Pancreas (tissue), 10 donors: Measurements from ENCODE around the gene RNF152. TPM values are rescaled to one million over a fixed set of nuclear protein-coding genes. Genes with fewer than 3 reads are reported as not detected.

ENCODE experiments used
- ATAC-seq, 4 donors: fragments of 200-7000 bp; cut with Tn5 transposase; one replicate each; pipeline versions ENCODE4 v1.8.0 to v1.9.1; 2020; ENCODE audit warnings: mild to moderate bottlenecking in 4 of 4, moderate library complexity in 4 of 4
- DNase-seq, 6 donors: peaks; one replicate each; pipeline ENCODE4 v3.0.0-alpha.2; 2020
- FAIRE-seq: peaks from 2 replicates; lab custom pipeline; 2012; peaks lifted over from hg19 to GRCh38; lab: Jason Lieb, UNC
- H3K27ac ChIP-seq, 4 donors: fragments of 200-600 bp; sonication (generic); 1 replicate in 3 of 4; 2 replicates in 1 of 4; pipeline versions ENCODE4 v1.5.0 to v1.8.0; 2020
- H3K27me3 ChIP-seq, 4 donors: fragments of 200-600 bp; one replicate each; pipeline ENCODE4 v1.8.0; 2021
- H3K36me3 ChIP-seq, 3 donors: fragments of 200-600 bp; sonication (generic) in 1 of 3; one replicate each; pipeline versions ENCODE4 v1.5.0 to v1.8.0; 2020 to 2021
- H3K4me1 ChIP-seq, 3 donors: fragments of 200-600 bp; one replicate each; pipeline ENCODE4 v1.8.0; 2021
- H3K4me3 ChIP-seq, 4 donors: fragments of 200-600 bp; sonication (generic) in 2 of 4; one replicate each; pipeline versions ENCODE4 v1.5.0 to v1.8.0; 2020 to 2021
- H3K9me3 ChIP-seq, 4 donors: fragments of 200-600 bp; one replicate each; pipeline ENCODE4 v1.8.0; 2021
- WGBS, 2 donors: extraction: QIAGEN DNeasy Blood & Tissue Kit; methylation state at CpG; one replicate each; pipeline ENCODE4 v1.1.7; 2013; 5-methylcytosine and 5-hydroxymethylcytosine counted together
- intact Hi-C, 3 donors: fragments of 100-400 bp; cut with DNase I; formaldehyde crosslinking; loops; one replicate each; pipeline versions ENCODE4 v1.11.1 to v1.14.2; 2022
- polyA plus RNA-seq, 2 donors: library from polyadenylated mRNA; stranded (reverse); fragments of 200-250 nt; gene quantifications; one replicate each; pipeline ENCODE4 v1.2.3, GENCODE V29; 2013
- total RNA-seq, 6 donors: library from RNA; stranded (reverse); fragmentation: NEBNext Ultra II Directional in 4 of 6; extraction: Animal tissue kit (Norgen Biotek cat#: 25700) in 4 of 6; gene quantifications; one replicate each; pipeline versions ENCODE4 v1.2.1 to v1.2.4, GENCODE V29; 2021 to 2023
- TF ChIP-seq, protein P1 (sequence below), 4 donors: fragments of 200-600 bp; sonication (generic) in 3 of 4; IDR thresholded peaks; one replicate each; pipeline versions ENCODE4 v1.5.0 to v1.8.0; 2021; ENCODE audit warnings: antibody characterized with exemption in 4 of 4
- donor health status: healthy with polysubstance abuse.
- donor health status: DM: no; HTN: no; CAD: no; lungs with moderate emphysema.
- donor health status: DM: no; HTN: no; CAD: no.
- donor health status: control.
- donor health status: control.
- donor health status: Bipolar disorder and iron deficiency.
- donor health status: DM: yes; HTN: yes; CAD: no.
- donor health status: DM: no; HTN: no; CAD: no.
- donor health status: DM: no; HTN: no; CAD: no.
- donor health status: DM: yes; HTN: yes; CAD: no.

RNF152 gene
- total and polyA plus RNA-seq, 8 donors, result 0.91 to 7.2 (median 4.8) TPM

DNA sequence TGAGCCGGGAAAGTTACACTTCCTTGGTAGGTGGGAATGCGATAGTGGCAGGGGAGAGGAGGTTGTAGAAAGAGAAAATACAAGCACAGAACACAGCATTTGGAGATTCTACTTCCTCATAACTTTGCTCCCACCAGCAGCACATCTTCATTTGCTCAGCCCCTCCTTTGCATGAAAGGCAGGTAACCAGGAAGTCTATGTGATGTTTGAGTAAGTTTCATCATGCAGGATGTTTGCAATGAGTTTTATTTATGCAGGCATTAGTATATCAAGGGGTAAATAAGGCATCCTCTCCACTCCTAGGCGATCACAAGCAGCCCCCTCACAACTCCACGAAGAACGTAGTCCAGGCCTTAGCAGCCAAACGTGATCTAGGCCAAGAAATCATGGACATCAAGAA is 5.0 kb downstream of the RNF152 start:
- DNase-seq, result no peak
- Histone ChIP-seq H3K27ac (no peak overlapping the region), H3K9me3 (no peaks in the 10 kb centered on the region), H3K4me3 (no peak overlapping the region), H3K36me3 (no peaks in the 10 kb centered on the region), H3K27me3 (no peaks in the 10 kb centered on the region), H3K4me1 (no peaks in the 10 kb centered on the region)
- intact Hi-C loops, result no loop called here
- 70 to 84% methylated on average over 6 of the region's 6 CpGs for WGBS, 2 donors
- TF ChIP-seq, protein P1, sequence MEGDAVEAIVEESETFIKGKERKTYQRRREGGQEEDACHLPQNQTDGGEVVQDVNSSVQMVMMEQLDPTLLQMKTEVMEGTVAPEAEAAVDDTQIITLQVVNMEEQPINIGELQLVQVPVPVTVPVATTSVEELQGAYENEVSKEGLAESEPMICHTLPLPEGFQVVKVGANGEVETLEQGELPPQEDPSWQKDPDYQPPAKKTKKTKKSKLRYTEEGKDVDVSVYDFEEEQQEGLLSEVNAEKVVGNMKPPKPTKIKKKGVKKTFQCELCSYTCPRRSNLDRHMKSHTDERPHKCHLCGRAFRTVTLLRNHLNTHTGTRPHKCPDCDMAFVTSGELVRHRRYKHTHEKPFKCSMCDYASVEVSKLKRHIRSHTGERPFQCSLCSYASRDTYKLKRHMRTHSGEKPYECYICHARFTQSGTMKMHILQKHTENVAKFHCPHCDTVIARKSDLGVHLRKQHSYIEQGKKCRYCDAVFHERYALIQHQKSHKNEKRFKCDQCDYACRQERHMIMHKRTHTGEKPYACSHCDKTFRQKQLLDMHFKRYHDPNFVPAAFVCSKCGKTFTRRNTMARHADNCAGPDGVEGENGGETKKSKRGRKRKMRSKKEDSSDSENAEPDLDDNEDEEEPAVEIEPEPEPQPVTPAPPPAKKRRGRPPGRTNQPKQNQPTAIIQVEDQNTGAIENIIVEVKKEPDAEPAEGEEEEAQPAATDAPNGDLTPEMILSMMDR (IDR thresholded peaks at IDR 0.05), result no peak
- no peak for FAIRE-seq
- no peak for ATAC-seq

DNA sequence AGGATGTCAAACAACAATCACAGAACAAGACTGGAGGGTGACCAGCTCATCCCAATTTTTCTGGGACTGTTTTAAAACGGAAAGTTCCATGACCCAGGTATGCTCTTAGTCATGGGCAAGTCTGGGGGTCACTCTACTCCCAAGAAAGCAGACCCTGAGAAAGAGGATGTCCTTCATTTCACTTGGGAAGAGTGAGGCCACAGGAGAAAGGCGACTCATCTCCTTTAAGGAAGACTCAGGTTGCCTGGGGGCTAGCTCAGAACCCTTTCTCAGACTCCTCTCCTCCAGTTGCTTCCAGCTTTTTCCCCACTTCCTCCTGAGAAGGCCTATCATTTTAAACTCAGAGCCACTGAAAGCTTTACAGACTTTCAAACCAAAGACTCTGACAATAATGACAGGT is 9.3 kb downstream of the RNF152 start:
- Histone ChIP-seq H3K36me3 (no peaks in the 10 kb centered on the region), H3K4me3 (no peak overlapping the region), H3K27me3 (no peaks in the 10 kb centered on the region), H3K4me1 (no peaks in the 10 kb centered on the region), H3K27ac (no peak overlapping the region), H3K9me3 (no peaks in the 10 kb centered on the region)
- no peak for FAIRE-seq
- no peak for DNase-seq
- ATAC-seq, result no peak
- 71 to 77% methylated on average over 2 of the region's 2 CpGs for WGBS, 2 donors
- intact Hi-C loops, result no loop called here
- TF ChIP-seq, protein P1 (IDR thresholded peaks at IDR 0.05), result no peak

DNA sequence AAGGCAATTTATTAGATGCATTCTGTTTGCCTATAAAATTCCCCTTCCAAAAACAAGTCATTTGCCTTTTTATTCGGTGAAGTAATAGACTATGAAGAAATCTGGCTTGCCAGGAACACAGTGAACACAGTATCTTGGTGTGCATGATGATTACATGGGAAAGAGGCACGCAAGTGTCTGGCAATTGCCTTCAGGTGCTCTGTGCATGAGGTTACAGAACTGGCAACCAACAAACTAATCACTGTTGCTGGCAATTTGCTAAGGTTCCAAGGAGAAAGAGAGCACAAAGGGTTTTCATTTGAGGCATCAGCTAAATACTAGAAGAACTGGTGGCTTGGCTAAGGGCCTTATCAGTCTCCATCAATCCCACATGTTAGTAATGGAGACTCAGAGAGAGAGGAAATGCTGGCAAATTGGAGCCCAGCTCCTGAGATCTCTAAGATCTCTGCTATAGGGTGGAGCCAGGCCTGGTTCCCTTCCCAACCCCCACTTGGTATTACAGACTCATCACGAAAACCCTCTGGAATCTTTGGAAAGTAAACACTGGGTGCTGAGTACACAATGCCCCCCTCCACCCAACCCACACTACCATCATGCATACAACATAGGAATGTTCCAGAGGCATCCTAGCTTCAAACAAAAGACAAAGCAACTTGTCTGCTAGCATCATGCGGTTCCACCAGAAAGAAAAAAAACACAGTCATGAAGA is 10.4 kb downstream of the RNF152 start:
- Histone ChIP-seq H3K4me1 (no peaks in the 10 kb centered on the region), H3K27ac (no peak overlapping the region), H3K4me3 (no peak overlapping the region), H3K36me3 (no peaks in the 10 kb centered on the region), H3K27me3 (no peaks in the 10 kb centered on the region), H3K9me3 (no peaks in the 10 kb centered on the region)
- no peak for DNase-seq
- peak in 1 of 4 donors; percentile 30 for ATAC-seq
- FAIRE-seq, result no peak
- intact Hi-C loops, result no loop called here
- TF ChIP-seq, protein P1 (IDR thresholded peaks at IDR 0.05), result no peak
- WGBS, 2 donors, result 75 to 78% methylated on average over 4 of the region's 4 CpGs

DNA sequence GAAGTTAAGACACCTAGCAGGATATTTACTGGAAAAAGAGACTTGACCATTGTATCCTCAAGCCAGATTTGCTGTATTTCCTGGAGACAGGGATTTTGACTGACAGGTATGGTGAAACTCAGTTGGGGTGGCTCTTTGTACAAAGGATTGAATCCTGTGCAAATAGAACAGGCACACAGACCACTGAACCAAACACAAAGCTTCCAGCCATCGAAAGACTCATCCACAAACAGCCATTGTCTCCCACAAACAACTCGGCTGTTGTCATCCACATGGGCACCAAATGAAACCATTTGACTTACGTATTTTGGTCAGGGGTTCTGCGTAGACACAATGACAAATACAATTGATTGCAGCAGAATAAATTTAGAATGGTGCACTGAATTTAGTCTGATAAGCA is 15.9 kb downstream of the RNF152 start:
- H3K27me3 ChIP-seq, result no peaks in the 10 kb centered on the region
- intact Hi-C loops, result no loop called here
- ATAC-seq, result no peak
- H3K27ac ChIP-seq, result no peak overlapping the region
- no peaks in the 10 kb centered on the region for H3K4me1 ChIP-seq
- no peak overlapping the region for H3K4me3 ChIP-seq
- no peaks in the 10 kb centered on the region for H3K36me3 ChIP-seq
- no peak for FAIRE-seq
- no peak for DNase-seq
- WGBS, 2 donors, result 77 to 85% methylated on average over 4 of the region's 4 CpGs
- TF ChIP-seq, protein P1 (IDR thresholded peaks at IDR 0.05), result no peak
- H3K9me3 ChIP-seq, result no peaks in the 10 kb centered on the region

DNA sequence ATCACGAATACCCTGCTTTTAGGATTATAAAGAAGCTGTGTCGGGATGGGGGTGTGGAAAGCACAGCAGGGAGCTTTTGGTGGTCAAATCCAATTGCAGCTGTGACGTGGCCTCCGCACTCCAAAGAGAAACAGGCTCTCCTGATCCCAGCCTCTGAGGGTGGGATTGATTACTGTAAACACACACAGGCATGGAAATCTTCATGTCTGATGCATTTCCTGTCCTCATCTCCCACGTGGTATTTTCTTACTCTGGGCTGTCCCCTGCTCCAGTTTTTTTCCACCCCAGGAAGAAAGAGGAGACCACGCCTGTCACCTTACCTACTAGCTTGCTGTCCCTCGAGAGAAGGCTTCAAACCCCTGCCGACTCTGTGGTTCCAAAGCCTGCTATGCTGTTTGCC is 22.7 kb downstream of the RNF152 start:
- Histone ChIP-seq H3K36me3 (no peaks in the 10 kb centered on the region), H3K4me3 (no peak overlapping the region), H3K27me3 (no peaks in the 10 kb centered on the region), H3K9me3 (no peaks in the 10 kb centered on the region), H3K27ac (no peak overlapping the region), H3K4me1 (no peaks in the 10 kb centered on the region)
- peak in 1 of 4 donors; percentile 27 for ATAC-seq
- no peak for DNase-seq
- FAIRE-seq, result no peak
- WGBS, 2 donors, result 69 to 70% methylated on average over 8 of the region's 8 CpGs
- intact Hi-C loops, result no loop called here
- TF ChIP-seq, protein P1 (IDR thresholded peaks at IDR 0.05), result no peak
